Measurements from ENCODE around the gene SLC38A10.

Gene SLC38A10

GRCh38 chr17:81298325-81298990 is 3.4 kb upstream of the SLC38A10 start:
- TF ChIP-seq, protein P1, sequence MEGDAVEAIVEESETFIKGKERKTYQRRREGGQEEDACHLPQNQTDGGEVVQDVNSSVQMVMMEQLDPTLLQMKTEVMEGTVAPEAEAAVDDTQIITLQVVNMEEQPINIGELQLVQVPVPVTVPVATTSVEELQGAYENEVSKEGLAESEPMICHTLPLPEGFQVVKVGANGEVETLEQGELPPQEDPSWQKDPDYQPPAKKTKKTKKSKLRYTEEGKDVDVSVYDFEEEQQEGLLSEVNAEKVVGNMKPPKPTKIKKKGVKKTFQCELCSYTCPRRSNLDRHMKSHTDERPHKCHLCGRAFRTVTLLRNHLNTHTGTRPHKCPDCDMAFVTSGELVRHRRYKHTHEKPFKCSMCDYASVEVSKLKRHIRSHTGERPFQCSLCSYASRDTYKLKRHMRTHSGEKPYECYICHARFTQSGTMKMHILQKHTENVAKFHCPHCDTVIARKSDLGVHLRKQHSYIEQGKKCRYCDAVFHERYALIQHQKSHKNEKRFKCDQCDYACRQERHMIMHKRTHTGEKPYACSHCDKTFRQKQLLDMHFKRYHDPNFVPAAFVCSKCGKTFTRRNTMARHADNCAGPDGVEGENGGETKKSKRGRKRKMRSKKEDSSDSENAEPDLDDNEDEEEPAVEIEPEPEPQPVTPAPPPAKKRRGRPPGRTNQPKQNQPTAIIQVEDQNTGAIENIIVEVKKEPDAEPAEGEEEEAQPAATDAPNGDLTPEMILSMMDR (IDR thresholded peaks at IDR 0.05; ENCODE audit: low read depth, low read length): no peak
- DNase-seq (ENCODE audit: low read depth in 2 of 2): no peak
- no peak overlapping the region for H3K4me3 ChIP-seq (replicated peaks in 1 of 2; ENCODE audit: low read depth in 2 of 2, low read length in 2 of 2)

GRCh38 chr17:81295676-81296381 is 722 bp upstream of the SLC38A10 start:
- peak; percentile 46 to 57 for DNase-seq (ENCODE audit: low read depth in 2 of 2)
- TF ChIP-seq, protein P1 (IDR thresholded peaks at IDR 0.05; ENCODE audit: low read depth, low read length): peak; percentile 47
- peak overlapping the region; percentile 79 to 84 for H3K4me3 ChIP-seq (replicated peaks in 1 of 2; ENCODE audit: low read depth in 2 of 2, low read length in 2 of 2)

DNA sequence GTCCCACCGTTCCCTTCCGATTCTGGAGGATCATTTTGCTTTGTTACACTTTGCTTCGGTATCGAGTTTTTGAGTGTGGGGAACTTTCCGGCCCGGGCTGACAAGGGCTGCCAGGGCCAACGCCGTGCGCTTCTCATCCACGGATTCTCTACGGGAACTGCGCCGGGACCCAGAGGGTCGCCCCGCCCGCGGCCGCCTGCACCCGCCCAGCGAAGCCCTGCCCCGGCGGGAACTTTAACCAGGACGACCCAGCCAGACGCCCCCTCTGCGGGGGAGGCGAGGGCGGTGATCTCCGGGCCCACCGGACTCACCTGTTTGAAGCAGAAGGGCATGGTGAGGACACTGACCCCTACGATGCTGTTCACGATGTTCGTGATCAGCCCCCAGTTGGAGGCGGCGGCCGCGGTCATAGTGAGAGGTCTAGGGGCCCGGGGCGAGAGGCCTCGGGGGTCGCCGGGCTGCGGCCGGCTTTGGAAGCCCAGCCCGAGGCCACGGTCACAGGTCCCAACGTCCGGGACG is 536 bp downstream of the SLC38A10 start:
- H3K4me3 ChIP-seq (replicated peaks in 1 of 2; ENCODE audit: low read depth in 2 of 2, low read length in 2 of 2): peak overlapping the region; percentile 79 to 84
- TF ChIP-seq, protein P1 (IDR thresholded peaks at IDR 0.05; ENCODE audit: low read depth, low read length): no peak
- peak in 1 of 2 donors; percentile 26 for DNase-seq (ENCODE audit: low read depth in 2 of 2)

- no peak overlapping the region for H3K4me3 ChIP-seq (replicated peaks in 1 of 2; ENCODE audit: low read depth in 2 of 2, low read length in 2 of 2)
- TF ChIP-seq, protein P1 (IDR thresholded peaks at IDR 0.05; ENCODE audit: low read depth, low read length): no peak
- no peak for DNase-seq (ENCODE audit: low read depth in 2 of 2)
These were observed 2.7 kb downstream of the SLC38A10 start for GRCh38 chr17:81292450-81292849.

- TF ChIP-seq, protein P1 (IDR thresholded peaks at IDR 0.05; ENCODE audit: low read depth, low read length): peak; percentile 86
- peak; percentile 64 to 69 for DNase-seq (ENCODE audit: low read depth in 2 of 2)
These were observed 3.4 kb downstream of the SLC38A10 start for GRCh38 chr17:81291662-81292061.

GRCh38 chr17:81290230-81290629 is 4.9 kb downstream of the SLC38A10 start:
- DNase-seq (ENCODE audit: low read depth in 2 of 2): no peak
- no peak overlapping the region for H3K4me3 ChIP-seq (replicated peaks in 1 of 2; ENCODE audit: low read depth in 2 of 2, low read length in 2 of 2)
- TF ChIP-seq, protein P1 (IDR thresholded peaks at IDR 0.05; ENCODE audit: low read depth, low read length): no peak

More at GRCh38 chr17:81291662-81292061, 3.4 kb downstream of the SLC38A10 start:
- no peak overlapping the region for H3K4me3 ChIP-seq (replicated peaks in 1 of 2; ENCODE audit: low read depth in 2 of 2, low read length in 2 of 2)
